ENCODE measurements around the gene AAK1.

GRCh38 chr2:69436938-69437750, 206.4 kb downstream of the AAK1 start, which contains the start of gene NFU1:
- TF ChIP-seq CTCF (IDR thresholded peaks at IDR 0.05), result peak; percentile 60 to 86 (median 73)
- TF ChIP-seq POLR2A (IDR thresholded peaks at IDR 0.05), result peak; percentile 79 to 85

Measured in adrenal gland (tissue), 5 donors.